HEK293 (cell line): ENCODE results near the gene DNAH11.

Source experiments
- CTCF ChIP-seq: fragments of 450-650 bp; formaldehyde crosslinking; IDR thresholded peaks from 2 replicates; pipeline ENCODE4 v1.5.1; 2016; ENCODE audit warnings: missing biosample characterization, missing genetic modification characterization
- RBAK ChIP-seq: fragments of 450-650 bp; formaldehyde crosslinking; IDR thresholded peaks from 2 replicates; pipeline ENCODE4 v1.5.1; 2016; ENCODE audit warnings: missing biosample characterization, missing genetic modification characterization
- YY1 ChIP-seq: fragments of 450-650 bp; formaldehyde crosslinking; IDR thresholded peaks from 2 replicates; pipeline ENCODE4 v1.5.1; 2018; ENCODE audit warnings: missing biosample characterization, missing genetic modification characterization
- ZBTB20 ChIP-seq: fragments of 450-650 bp; formaldehyde crosslinking; IDR thresholded peaks from 2 replicates; pipeline ENCODE4 v1.5.1; 2016; ENCODE audit warnings: missing biosample characterization, missing genetic modification characterization
- ZBTB21 ChIP-seq: fragments of 450-650 bp; formaldehyde crosslinking; IDR thresholded peaks from 2 replicates; pipeline ENCODE4 v1.5.1; 2017; ENCODE audit warnings: missing biosample characterization, missing genetic modification characterization
- ZFP3 ChIP-seq: fragments of 450-650 bp; formaldehyde crosslinking; IDR thresholded peaks from 2 replicates; pipeline ENCODE4 v1.5.1; 2016; ENCODE audit warnings: low read depth, missing biosample characterization, missing genetic modification characterization
- ZNF274 ChIP-seq, 2 experiments: fragments of 200-500 bp in 1 of 2; fragments of 450-650 bp in 1 of 2; sonication (Bioruptor generic) in 1 of 2; formaldehyde crosslinking in 1 of 2; IDR thresholded peaks; 2 replicates each; pipeline versions ENCODE4 v1.5.1 to v1.6.1; 2014 to 2016; ENCODE audit warnings: borderline replicate concordance in 1 of 2, inconsistent platforms in 1 of 2, low read length in 1 of 2, missing biosample characterization in 1 of 2, missing genetic modification characterization in 1 of 2
- ZNF629 ChIP-seq: fragments of 450-650 bp; formaldehyde crosslinking; IDR thresholded peaks from 2 replicates; pipeline ENCODE4 v1.5.1; 2017; ENCODE audit warnings: missing biosample characterization, missing genetic modification characterization
- TF ChIP-seq, protein P1 (sequence below): fragments of 450-650 bp; formaldehyde crosslinking; IDR thresholded peaks from 2 replicates; pipeline ENCODE4 v1.5.1; 2016; ENCODE audit warnings: missing biosample characterization, missing genetic modification characterization

GRCh38 chr7:21587139-21587784 is 44.4 kb downstream of the DNAH11 start:
- no peak for TF ChIP-seq ZFP3 (tag by site-specific recombination)
- TF ChIP-seq YY1 = no peak
- no peak for TF ChIP-seq CTCF (tag by site-specific recombination)
- no peak for TF ChIP-seq ZNF274 (IDR thresholded peaks at IDR 0.05; ENCODE audit: low read length)
- TF ChIP-seq ZNF274 (tag by site-specific recombination; IDR thresholded peaks at IDR 0.05; ENCODE audit: borderline replicate concordance) = no peak
- TF ChIP-seq, protein P1, sequence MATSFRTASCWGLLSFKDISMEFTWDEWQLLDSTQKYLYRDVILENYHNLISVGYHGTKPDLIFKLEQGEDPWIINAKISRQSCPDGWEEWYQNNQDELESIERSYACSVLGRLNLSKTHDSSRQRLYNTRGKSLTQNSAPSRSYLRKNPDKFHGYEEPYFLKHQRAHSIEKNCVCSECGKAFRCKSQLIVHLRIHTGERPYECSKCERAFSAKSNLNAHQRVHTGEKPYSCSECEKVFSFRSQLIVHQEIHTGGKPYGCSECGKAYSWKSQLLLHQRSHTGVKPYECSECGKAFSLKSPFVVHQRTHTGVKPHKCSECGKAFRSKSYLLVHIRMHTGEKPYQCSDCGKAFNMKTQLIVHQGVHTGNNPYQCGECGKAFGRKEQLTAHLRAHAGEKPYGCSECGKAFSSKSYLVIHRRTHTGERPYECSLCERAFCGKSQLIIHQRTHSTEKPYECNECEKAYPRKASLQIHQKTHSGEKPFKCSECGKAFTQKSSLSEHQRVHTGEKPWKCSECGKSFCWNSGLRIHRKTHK (tag by site-specific recombination) = no peak
- TF ChIP-seq ZBTB21 = no peak
- TF ChIP-seq ZNF629 (tag by site-specific recombination) = no peak
- no peak for TF ChIP-seq RBAK (tag by site-specific recombination)
- no peak for TF ChIP-seq ZBTB20
